Suppressor macrophage treated with lipopolysaccharide for 1 hour (primary cell): ENCODE measurements around the gene PPP1R3D.

ENCODE experiments used
- DNase-seq, 3 donors: peaks; one replicate each; pipeline ENCODE4 v3.0.0-alpha.2; 2020 to 2022

Gene PPP1R3D

GRCh38 chr20:59948212-59948611, 8.1 kb upstream of the PPP1R3D start:
- peak; percentile 4 to 33 (median 29) for DNase-seq

- DNase-seq: peak; percentile 55 to 86 (median 86)
These were observed 7.3 kb upstream of the PPP1R3D start for GRCh38 chr20:59947376-59947775.

GRCh38 chr20:59945731-59946130, 5.6 kb upstream of the PPP1R3D start:
- no peak for DNase-seq

GRCh38 chr20:59945175-59945574, 5.1 kb upstream of the PPP1R3D start:
- DNase-seq: no peak

GRCh38 chr20:59944726-59945125, 4.6 kb upstream of the PPP1R3D start:
- DNase-seq: no peak

GRCh38 chr20:59942245-59942644, 2.1 kb upstream of the PPP1R3D start:
- DNase-seq: peak in 1 of 3 donors; percentile 37

- no peak for DNase-seq
These were observed 820 bp upstream of the PPP1R3D start for GRCh38 chr20:59940956-59941294.

- DNase-seq: peak in 2 of 3 donors; percentile 43 to 69
These were observed 301 bp downstream of the PPP1R3D start for GRCh38 chr20:59939879-59940128.

GRCh38 chr20:59939052-59939878, 840 bp downstream of the PPP1R3D start:
- no peak for DNase-seq

- DNase-seq: no peak
These were observed 1.4 kb downstream of the PPP1R3D start for GRCh38 chr20:59938696-59939051.

GRCh38 chr20:59938221-59938620, 1.9 kb downstream of the PPP1R3D start:
- no peak for DNase-seq

GRCh38 chr20:59937150-59937549, 3.0 kb downstream of the PPP1R3D start:
- DNase-seq: no peak

- DNase-seq: peak in 1 of 3 donors; percentile 28
These were observed 3.7 kb downstream of the PPP1R3D start for GRCh38 chr20:59936409-59936808.

GRCh38 chr20:59935457-59936185, 4.5 kb downstream of the PPP1R3D start:
- DNase-seq: no peak

- DNase-seq: peak; percentile 74 to 95 (median 88)
These were observed 6.1 kb downstream of the PPP1R3D start for GRCh38 chr20:59933849-59934585.

GRCh38 chr20:59933296-59933848, 6.7 kb downstream of the PPP1R3D start, which contains the start of gene SYCP2:
Gene SYCP2, minus strand, starts transcription at chr20:59933637. Its CDS starts 11,224 bp downstream, at chr20:59922413.
- DNase-seq: peak; percentile 32 to 43 (median 41)

GRCh38 chr20:59932616-59933295, 7.3 kb downstream of the PPP1R3D start:
- no peak for DNase-seq

GRCh38 chr20:59931511-59932312, 8.4 kb downstream of the PPP1R3D start:
- no peak for DNase-seq

GRCh38 chr20:59925899-59926298, 14.2 kb downstream of the PPP1R3D start:
- DNase-seq: no peak

GRCh38 chr20:59925359-59925758, 14.7 kb downstream of the PPP1R3D start:
- no peak for DNase-seq

GRCh38 chr20:59923514-59923913, 16.6 kb downstream of the PPP1R3D start:
- DNase-seq: no peak

GRCh38 chr20:59920944-59921343, 19.2 kb downstream of the PPP1R3D start:
- no peak for DNase-seq
